HG03432 (cell line): ENCODE results near the gene BATF3.

Experiments used
- ATAC-seq: cut with Tn5 transposase; IDR thresholded peaks from one replicate; pipeline ENCODE4 v1.9.1; 2021; ENCODE audit warnings: mild to moderate bottlenecking, moderate library complexity; ENCODE audit not compliant: unreplicated experiment

BATF3 gene

DNA sequence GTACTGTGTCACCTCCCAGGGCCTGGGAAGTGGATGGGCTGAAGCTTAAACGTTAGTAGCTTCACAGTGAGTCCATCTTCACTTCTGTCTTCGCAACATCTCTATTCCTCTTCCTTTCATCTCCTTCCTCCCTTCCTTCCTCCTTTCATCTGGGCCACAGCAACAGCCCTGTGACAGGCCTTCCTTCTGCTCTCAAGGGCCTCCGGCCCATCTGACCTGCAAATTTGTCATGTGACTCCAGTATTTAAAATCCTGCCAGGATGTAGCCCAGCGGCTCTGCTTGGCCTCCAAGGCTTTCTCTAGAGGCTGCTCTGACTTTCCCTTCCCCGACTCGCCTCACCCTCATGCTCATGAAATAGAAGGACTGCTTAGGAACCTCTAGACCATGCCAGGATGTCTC is 10.9 kb upstream of the BATF3 start:
- ATAC-seq: no peak

DNA sequence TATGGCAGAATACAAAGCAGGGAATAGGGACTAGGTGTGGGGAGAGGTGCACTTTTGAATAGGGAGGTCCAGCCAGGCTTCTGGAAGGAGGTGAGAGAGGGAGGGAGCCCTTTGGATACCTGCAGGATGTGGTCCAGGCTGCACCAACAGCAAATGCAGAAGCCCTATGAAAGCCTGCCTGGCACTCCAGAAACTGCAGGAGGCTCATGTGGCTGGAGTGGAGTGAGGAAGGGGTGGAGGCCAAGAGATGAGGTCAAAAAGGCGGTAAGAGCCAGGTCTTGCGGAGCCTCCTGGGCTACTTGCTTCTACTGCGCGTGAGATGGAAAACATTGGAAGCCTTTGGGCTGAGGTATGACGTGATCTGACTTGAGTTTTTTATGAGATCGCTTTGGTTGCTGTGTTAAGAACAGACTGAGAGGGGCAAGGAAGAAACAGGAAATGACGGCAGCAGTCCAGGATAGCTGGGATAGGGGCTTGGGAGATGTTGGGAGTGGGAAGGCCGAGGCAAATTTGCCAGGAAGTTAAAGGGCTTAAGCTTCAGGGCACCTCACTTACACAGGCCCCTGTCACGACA is 4.4 kb upstream of the BATF3 start:
- no peak for ATAC-seq

- ATAC-seq: no peak
These were observed 3.0 kb upstream of the BATF3 start for GRCh38 chr1:212702672-212703071.

DNA sequence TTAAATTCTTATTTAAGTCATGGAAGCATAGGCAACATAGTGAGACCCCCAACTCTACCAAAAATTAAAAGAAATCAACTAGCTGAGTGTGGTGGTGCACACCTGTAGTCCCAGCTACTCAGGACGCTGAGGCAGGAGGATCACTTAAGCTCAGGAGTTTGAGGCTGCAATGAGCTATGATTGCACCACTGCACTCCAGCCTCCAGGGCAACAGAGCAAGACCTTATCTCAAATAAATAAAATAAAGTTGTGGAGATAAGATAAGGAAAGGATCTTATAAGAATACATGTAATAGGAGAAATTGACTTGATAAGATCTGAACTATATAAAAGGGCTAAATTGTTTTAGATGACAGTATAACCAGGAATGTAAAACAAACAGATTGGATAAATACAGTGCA is 2.3 kb upstream of the BATF3 start:
- ATAC-seq: no peak

DNA sequence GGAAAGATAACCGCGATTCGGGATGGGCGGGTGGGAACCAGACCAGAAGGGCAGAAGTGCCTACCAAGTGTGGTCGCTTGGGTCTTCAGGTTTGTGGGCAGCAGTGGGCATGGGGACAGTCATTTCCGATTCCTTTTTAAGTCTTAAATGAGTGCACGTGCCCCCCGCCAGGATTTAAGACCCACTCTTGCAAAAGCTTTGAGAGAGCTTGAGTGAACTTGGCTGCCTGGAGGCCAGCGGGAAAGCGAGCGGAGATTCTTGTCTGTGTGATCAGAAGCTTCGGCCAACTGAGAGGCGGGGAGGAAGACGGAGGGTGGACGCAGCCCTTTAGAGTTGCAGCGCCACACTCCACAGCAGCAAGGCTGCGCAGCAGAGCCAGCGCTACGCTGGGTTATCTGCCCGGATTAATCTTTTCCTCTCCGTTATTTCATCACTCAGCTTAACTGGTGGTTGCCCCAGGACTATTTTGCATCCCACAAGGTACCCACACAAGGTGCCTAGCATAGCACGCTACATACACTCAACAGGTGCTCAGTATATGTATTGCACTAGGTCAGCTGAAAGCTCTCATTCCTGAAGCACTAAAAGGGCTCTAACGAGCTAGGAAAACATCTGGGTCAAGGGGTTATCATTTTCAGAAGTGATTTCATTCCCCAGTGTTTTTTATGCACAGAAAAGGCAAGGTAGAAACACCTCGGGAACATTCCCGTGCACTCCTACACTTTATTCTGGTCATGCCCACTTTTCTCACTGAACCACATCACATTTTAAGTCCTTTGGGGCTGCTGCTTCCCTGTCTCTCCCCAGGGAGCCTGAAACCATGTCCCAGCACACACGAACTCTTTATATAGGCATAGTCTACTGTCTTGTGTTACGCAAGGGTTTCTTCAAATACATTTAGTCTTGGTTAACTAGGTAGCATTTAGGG is 1.5 kb upstream of the BATF3 start:
- peak; percentile 29 for ATAC-seq

- peak; percentile 40 for ATAC-seq
These were observed 717 bp upstream of the BATF3 start for GRCh38 chr1:212700223-212700891.

- peak; percentile 63 for ATAC-seq
These were observed 476 bp downstream of the BATF3 start for GRCh38 chr1:212699104-212699624.

DNA sequence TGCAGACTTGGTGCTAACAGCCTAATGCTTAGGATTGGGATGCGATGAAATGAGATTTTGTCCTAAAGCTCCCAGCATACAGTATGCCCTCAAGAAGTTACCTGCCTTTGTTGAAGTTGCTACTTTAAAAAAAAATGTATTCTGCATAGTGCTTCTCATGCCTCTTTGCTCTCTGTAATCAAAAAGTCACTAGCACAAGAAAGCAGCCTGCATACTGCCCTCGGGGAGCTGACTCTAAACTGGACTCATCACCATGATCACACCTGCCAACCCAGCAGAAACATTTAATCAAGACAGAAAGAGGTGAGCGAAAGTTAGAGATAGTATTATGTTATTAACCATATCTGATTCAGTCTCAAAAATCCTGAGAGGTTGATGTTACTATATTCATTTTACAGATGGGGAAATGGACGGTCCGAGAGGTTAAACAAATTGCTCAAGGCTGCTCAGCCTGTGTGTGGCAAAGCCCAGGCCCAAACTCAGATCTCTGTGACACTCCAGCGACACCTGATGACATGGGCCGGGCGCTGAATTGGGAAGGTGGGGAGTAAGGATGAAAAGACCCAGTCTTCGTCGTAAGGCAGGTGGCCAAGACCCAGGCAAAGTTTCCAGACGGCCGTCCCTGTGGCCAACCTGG is 1.1 kb downstream of the BATF3 start:
- peak; percentile 16 for ATAC-seq

- no peak for ATAC-seq
These were observed 2.8 kb downstream of the BATF3 start for GRCh38 chr1:212696721-212697331.

DNA sequence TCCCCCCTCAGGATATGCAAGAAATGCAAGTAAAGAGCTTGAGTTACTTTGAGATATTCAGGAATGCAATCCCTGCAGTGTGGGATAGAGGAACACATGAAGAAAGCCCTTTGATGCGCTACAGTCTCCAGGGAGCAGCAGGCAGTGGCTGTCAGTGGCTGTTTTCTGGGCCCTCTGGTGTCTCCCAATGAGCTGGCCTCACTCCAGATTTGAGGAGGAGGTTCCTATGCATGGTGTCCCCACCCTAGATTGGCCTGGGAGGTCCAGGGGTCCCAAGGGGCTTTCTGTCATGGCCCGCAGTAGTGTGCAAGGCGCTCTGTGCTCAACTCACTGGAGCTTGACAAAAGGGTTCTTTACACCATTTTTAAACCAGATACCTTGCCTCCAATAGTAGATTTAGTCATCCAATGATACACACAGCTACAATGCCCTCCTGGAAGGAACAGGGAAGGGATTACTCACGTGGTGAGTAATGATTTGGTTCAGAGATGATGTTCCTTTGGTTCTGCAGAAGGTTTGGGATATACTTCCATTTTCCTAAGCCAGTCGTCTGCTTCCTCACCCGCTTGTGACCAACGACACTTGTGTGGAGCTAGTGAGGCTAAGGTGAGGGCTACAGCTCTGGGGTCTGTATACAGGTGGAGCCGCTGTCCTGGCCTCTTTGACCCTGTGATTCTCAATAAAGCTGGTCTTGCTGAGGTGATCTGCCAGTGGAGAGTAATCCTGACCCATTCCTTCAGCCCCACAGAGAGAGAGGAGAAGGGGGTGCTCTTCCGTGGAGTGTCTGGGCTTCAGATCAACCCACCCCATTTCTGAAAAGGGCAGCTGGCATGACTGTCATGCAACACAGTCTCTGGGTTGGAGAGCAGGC is 6.6 kb downstream of the BATF3 start:
- no peak for ATAC-seq

- peak; percentile 67 for ATAC-seq
These were observed 8.0 kb downstream of the BATF3 start for GRCh38 chr1:212691561-212692071.

- ATAC-seq: no peak
These were observed 8.7 kb downstream of the BATF3 start for GRCh38 chr1:212690816-212691403.

DNA sequence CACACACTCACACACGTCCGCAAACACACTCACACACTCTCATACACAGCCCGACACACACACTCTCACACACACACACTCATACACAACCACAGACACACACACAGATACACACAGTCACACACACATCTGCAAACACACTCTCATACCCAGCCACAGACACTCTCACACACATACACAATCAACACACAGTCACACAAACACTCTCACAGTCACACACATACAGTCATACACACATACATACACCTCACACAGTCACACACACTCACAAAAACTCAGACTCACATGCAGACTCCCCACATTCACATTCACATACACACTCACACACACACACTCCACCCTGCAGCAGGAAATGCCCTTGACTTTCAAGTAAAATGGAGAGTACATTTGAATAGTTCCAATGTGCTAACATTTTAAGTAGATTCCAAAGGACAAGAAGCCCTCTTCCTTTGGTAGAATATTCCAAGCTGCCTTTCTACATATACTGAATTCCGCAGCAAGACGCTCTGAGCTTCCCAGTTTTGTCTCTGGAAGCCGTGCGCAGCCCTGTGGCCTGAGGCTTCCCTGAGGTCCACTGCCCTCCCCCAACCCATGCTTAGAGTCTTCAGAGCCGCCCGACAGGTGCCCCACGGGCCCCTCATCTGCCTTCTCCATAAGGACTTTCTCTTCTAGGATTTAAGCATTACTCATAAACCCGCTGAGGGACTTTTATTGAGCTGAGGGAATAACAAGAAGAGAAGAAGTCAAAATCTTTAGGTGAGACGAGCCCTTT is 9.7 kb downstream of the BATF3 start:
- no peak for ATAC-seq

- ATAC-seq: no peak
These were observed 10.4 kb downstream of the BATF3 start for GRCh38 chr1:212689196-212689725.

DNA sequence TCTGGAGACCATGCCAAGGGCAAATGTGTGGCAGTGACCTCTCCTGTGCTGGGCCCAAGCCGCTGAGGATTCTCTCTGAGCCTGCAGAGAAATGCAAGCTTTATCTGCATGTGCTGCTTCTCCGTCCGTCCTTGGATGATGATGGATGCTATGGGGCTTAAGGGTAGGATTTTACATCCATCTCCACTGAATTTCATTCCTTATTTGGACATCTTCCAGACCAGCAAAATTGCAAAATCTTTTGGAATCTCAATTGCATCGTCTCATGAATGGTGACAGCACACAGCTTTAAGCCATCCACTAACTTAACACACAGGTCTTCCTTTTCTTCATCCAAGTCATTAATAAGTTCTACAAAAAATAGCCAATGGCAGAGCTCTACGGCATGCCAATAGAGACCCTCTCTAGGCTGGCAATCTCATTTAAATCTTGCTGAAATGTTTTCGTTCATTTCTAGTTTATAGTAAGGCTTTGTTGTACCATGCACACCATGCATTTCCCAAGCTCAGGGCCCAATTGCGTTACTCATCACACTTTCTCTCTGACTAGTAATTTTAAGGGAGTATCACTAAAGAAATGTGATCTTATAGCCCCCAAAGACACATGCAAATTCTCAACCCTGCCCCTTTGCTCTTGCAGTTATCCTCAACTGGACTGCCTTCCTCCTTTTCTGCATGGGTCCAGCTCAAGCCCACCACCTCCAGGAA is 11.1 kb downstream of the BATF3 start:
- ATAC-seq: no peak

DNA sequence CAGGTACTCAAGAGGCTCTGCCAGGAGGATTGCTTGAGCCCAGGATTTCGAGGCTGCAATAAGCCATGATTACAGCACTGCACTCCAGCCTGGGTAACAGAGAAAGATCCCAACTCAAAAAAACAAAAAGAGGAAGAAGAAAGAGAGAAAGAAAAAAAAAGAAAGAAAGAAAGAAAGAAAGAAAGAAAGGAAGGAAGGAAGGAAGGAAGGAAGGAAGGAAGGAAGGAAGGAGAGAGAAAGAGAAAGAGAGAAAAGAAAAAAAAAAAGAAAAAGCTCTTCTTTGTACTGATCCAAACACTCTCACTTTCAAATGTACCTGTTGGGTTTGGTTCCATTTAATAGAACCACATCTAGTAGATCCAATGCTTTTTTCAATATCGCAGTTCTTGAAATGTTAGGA is 11.8 kb downstream of the BATF3 start:
- no peak for ATAC-seq

- ATAC-seq: no peak
These were observed 13.0 kb downstream of the BATF3 start for GRCh38 chr1:212686591-212686990.

DNA sequence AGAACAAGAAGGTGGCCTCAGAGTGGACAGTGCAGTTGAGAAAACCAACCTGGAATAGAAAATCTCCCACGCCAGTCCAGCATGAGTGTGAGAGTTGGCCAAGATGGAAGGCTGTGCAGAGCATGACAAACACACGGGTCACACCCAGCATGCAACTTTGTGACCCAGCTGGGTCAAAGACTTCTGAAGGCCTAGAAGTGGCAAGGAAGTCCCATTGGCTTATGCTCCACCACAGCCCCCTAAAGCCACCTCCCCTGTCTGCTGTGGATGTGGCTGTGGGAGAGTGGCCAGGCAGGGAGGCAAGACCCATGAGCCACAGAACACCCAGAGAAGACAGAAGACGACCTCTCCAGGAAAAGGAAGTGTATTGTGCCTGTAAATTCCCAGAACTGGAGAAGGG is 13.6 kb downstream of the BATF3 start:
- ATAC-seq: no peak
